ENCODE measurements around the gene MCF2L2. TPM values are rescaled to one million over a fixed set of nuclear protein-coding genes. Genes with fewer than 3 reads are reported as not detected.
A peak's percentile ranks its signal among the peaks of the same experiment; 100 is the strongest.

The MCF2L2 gene
- total and polyA plus RNA-seq, 2 of the 13 experiments (the other 11 are each of a cell fraction or from before 2014, with no cell fraction given) = not detected

GRCh38 chr3:183447206-183448001 is 19.0 kb upstream of the MCF2L2 start (continued):
- TF ChIP-seq, protein P1, sequence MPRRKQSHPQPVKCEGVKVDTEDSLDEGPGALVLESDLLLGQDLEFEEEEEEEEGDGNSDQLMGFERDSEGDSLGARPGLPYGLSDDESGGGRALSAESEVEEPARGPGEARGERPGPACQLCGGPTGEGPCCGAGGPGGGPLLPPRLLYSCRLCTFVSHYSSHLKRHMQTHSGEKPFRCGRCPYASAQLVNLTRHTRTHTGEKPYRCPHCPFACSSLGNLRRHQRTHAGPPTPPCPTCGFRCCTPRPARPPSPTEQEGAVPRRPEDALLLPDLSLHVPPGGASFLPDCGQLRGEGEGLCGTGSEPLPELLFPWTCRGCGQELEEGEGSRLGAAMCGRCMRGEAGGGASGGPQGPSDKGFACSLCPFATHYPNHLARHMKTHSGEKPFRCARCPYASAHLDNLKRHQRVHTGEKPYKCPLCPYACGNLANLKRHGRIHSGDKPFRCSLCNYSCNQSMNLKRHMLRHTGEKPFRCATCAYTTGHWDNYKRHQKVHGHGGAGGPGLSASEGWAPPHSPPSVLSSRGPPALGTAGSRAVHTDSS (CRISPR knock-in tag; conservative IDR thresholded peaks at IDR 0.05) = no peak
- no peak for TF ChIP-seq ATF7 (IDR thresholded peaks at IDR 0.05)
- TF ChIP-seq ATF7 (CRISPR knock-in tag; IDR thresholded peaks at IDR 0.05) = peak; percentile 48; the same call in 1 of the 2 replicates
- TF ChIP-seq FLYWCH1 (CRISPR knock-in tag; IDR thresholded peaks at IDR 0.05) = no peak
- peak; percentile 69; the same call in 1 of the 2 replicates for TF ChIP-seq HIVEP1 (CRISPR knock-in tag; IDR thresholded peaks at IDR 0.05)
- no peak for TF ChIP-seq ZNF382 (CRISPR knock-in tag; IDR thresholded peaks at IDR 0.05; ENCODE audit: borderline replicate concordance)
- TF ChIP-seq NR2F1 (CRISPR knock-in tag; IDR thresholded peaks at IDR 0.05) = no peak
- TF ChIP-seq TP53 (CRISPR knock-in tag; conservative IDR thresholded peaks at IDR 0.05) = no peak
- TF ChIP-seq SIN3B (IDR thresholded peaks at IDR 0.05; ENCODE audit: low read length) = no peak
- no peak for TF ChIP-seq ZBTB1 (CRISPR knock-in tag; IDR thresholded peaks at IDR 0.05; ENCODE audit: borderline replicate concordance)
- TF ChIP-seq RARG (CRISPR knock-in tag; IDR thresholded peaks at IDR 0.05; ENCODE audit: low read depth) = no peak
- peak; percentile 88; the same call in 1 of the 2 replicates for TF ChIP-seq ZNF235 (CRISPR knock-in tag; IDR thresholded peaks at IDR 0.05; ENCODE audit: borderline replicate concordance)
- TF ChIP-seq ZFAT (CRISPR knock-in tag; conservative IDR thresholded peaks at IDR 0.05) = no peak
- TF ChIP-seq TGIF2 (CRISPR knock-in tag; IDR thresholded peaks at IDR 0.05) = peak; percentile 22; the same call in 1 of the 2 replicates
- peak; percentile 82; the same call in 1 of the 2 replicates for TF ChIP-seq TSC22D2 (CRISPR knock-in tag; IDR thresholded peaks at IDR 0.05; ENCODE audit: borderline replicate concordance)
- no peak for TF ChIP-seq BHLHE40 (IDR thresholded peaks at IDR 0.05; ENCODE audit: low read length)
- TF ChIP-seq IKZF4 (CRISPR knock-in tag; IDR thresholded peaks at IDR 0.05; ENCODE audit: borderline replicate concordance, low read depth, not compliant biosample characterization) = peak; percentile 81
- no peak; the same call in none of the 2 replicates for TF ChIP-seq TOPORS (CRISPR knock-in tag; IDR thresholded peaks at IDR 0.05)
- TF ChIP-seq NKX3-1 (CRISPR knock-in tag; IDR thresholded peaks at IDR 0.05) = 0 out of 2 replicates have a peak, but pooled peaks have one; percentile 45
- peak; percentile 55; the same call in 1 of the 2 replicates for TF ChIP-seq FOSL2 (CRISPR knock-in tag; IDR thresholded peaks at IDR 0.05)
- TF ChIP-seq SMARCE1 (IDR thresholded peaks at IDR 0.05; ENCODE audit: borderline replicate concordance) = no peak
- TF ChIP-seq CBFB (CRISPR knock-in tag; IDR thresholded peaks at IDR 0.05) = peak; percentile 84; the same call in 1 of the 2 replicates
- peak; percentile 91 for TF ChIP-seq GATAD1 (CRISPR knock-in tag; IDR thresholded peaks at IDR 0.05)
- no peak; the same call in 1 of the 2 replicates for TF ChIP-seq ZNF142 (CRISPR knock-in tag; IDR thresholded peaks at IDR 0.05)

All from HepG2 (cell line).